ENCODE results near the gene GOT1.

Gene GOT1

DNA sequence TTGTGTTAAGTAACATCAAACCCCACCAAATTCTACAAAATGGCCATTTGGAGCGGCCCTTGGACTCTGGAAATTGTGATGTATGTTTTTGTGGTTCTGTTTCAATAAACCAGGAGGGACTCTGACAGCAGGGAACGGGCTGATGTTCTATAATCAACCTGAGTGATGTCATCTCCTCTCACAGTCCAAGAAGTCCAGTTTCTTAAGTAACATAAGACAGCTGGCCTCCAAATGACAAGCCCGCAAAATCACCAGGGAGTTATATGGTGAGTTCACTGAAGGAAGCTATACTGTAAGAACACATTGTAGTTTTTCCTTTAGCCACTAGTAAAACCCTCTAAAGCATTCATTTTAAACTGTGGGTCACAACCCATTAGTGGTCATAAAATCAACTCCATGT lies 34.0 kb downstream of the GOT1 start:
- Histone ChIP-seq H3K4me1 (peaks cover 0 to 3% (median 0%) of the 10 kb centered on the region in 4 donors), H3K27ac (no peak overlapping the region), H3K9me3 (no peaks in the 10 kb centered on the region), H3K4me3 (no peak overlapping the region), H3K36me3 (peaks cover 31 to 66% (median 55%) of the 10 kb centered on the region in 3 donors), H3K27me3 (no peaks in the 10 kb centered on the region)
- DNase-seq: no peak
- TF ChIP-seq, protein P1, sequence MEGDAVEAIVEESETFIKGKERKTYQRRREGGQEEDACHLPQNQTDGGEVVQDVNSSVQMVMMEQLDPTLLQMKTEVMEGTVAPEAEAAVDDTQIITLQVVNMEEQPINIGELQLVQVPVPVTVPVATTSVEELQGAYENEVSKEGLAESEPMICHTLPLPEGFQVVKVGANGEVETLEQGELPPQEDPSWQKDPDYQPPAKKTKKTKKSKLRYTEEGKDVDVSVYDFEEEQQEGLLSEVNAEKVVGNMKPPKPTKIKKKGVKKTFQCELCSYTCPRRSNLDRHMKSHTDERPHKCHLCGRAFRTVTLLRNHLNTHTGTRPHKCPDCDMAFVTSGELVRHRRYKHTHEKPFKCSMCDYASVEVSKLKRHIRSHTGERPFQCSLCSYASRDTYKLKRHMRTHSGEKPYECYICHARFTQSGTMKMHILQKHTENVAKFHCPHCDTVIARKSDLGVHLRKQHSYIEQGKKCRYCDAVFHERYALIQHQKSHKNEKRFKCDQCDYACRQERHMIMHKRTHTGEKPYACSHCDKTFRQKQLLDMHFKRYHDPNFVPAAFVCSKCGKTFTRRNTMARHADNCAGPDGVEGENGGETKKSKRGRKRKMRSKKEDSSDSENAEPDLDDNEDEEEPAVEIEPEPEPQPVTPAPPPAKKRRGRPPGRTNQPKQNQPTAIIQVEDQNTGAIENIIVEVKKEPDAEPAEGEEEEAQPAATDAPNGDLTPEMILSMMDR (IDR thresholded peaks at IDR 0.05): no peak
- intact Hi-C loops (cut with DNase I; ENCODE audit: low total_unique reads): no loop called here

DNA sequence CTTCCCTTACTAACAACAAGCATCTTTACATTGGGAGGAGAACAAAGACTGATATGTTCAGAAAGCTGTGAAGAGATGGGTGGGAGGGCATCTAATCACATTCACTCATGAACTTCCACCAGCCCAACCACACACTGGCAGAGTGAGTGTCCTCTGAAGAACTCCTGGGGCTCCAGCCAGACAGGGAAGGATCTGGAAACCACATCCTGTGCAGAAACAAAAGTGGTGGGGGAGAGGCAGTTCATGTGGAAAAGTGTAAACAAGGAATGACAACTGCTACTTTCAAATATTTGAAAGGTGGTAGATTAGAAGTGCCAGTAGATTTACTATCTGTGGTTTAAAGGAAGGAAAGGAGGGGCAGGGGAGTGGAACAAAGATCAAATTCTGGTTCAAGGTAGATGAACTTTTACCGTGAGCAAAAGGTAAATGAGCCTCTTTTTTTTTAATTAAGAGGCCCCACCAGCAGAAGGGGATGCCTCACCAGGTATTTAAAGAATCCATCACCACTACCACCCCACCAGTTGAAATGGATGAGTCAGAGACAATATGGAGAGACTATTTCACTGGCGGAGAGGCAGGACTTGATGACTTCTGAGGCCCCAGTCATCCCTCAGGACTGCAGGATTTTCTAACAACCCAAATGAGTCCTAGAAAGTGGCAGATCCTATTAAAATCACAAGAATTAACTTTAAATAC lies 34.5 kb downstream of the GOT1 start:
- Histone ChIP-seq H3K9me3 (no peaks in the 10 kb centered on the region), H3K36me3 (peaks cover 28 to 60% (median 49%) of the 10 kb centered on the region in 3 donors), H3K4me1 (peaks cover 0 to 3% (median 0%) of the 10 kb centered on the region in 4 donors), H3K27ac (no peak overlapping the region), H3K4me3 (no peak overlapping the region), H3K27me3 (no peaks in the 10 kb centered on the region)
- intact Hi-C loops (cut with DNase I; ENCODE audit: low total_unique reads): no loop called here
- no peak for DNase-seq
- TF ChIP-seq, protein P1 (IDR thresholded peaks at IDR 0.05): no peak

DNA sequence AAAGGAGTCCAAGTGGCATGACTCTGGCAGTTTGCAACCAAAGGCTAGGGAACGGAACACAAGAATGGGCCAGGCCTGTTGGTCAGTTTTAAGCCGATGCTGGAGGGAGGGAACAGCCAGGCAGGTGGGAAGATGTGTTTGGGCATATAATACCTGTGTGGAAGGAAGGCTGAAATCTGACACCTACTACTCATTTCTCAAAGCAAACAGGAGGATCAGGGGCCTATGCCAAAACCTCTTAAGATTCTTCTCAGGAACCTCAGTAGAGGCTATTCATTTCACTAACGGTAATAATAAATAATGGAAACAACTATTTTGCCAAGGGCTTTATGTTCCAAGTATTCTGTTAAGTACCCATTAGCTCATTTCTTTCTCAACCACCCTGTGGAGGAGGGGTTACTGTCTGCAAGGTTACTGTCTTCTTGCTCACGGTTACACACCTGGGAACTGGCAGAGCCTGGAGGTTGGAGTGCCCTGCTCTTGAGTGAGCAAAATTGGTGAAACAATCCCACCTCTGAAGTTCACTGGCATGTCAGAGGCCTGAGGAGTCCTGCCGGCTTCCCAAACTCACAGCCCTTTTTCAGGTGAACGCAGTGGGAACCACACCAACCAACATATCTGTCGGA lies 35.5 kb downstream of the GOT1 start:
- H3K27ac ChIP-seq: no peak overlapping the region
- H3K4me3 ChIP-seq: no peak overlapping the region
- TF ChIP-seq, protein P1 (IDR thresholded peaks at IDR 0.05): no peak
- H3K4me1 ChIP-seq: peaks cover 0 to 3% (median 0%) of the 10 kb centered on the region in 4 donors
- intact Hi-C loops (cut with DNase I; ENCODE audit: low total_unique reads): loop anchor here (5.0 kb wide), 1 partner anchor 217 kb away; no protein-coding TSS in a partner anchor
- DNase-seq: no peak
- H3K36me3 ChIP-seq: peaks cover 24 to 50% (median 39%) of the 10 kb centered on the region in 3 donors
- H3K27me3 ChIP-seq: no peaks in the 10 kb centered on the region
- no peaks in the 10 kb centered on the region for H3K9me3 ChIP-seq

DNA sequence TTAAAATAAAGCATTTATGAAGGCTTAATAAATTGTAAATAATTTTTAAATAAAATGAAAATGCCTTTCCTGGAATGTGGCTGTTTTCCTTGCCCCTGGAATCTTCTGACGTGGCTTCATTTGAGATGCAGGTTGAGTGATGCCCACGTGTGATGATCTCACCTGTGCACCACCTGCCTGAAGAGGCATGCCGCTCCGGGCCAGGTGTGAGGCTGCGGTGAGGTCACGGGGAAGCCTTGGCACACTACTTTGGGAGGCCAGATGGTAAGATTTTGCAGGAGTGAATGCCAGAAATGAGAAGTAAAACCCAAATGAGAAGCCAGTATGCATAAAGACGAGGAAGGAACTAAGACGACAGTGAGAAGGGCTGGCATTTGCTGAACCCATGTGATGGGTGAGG lies 36.2 kb downstream of the GOT1 start:
- Histone ChIP-seq H3K27ac (no peak overlapping the region), H3K27me3 (no peaks in the 10 kb centered on the region), H3K4me3 (no peak overlapping the region), H3K4me1 (peaks cover 0 to 3% (median 0%) of the 10 kb centered on the region in 4 donors), H3K9me3 (no peaks in the 10 kb centered on the region), H3K36me3 (peaks cover 19 to 44% (median 33%) of the 10 kb centered on the region in 3 donors)
- TF ChIP-seq, protein P1 (IDR thresholded peaks at IDR 0.05): no peak
- DNase-seq: no peak
- intact Hi-C loops (cut with DNase I; ENCODE audit: low total_unique reads): loop anchor here (5.0 kb wide), 1 partner anchor 218 kb away; no protein-coding TSS in a partner anchor

DNA sequence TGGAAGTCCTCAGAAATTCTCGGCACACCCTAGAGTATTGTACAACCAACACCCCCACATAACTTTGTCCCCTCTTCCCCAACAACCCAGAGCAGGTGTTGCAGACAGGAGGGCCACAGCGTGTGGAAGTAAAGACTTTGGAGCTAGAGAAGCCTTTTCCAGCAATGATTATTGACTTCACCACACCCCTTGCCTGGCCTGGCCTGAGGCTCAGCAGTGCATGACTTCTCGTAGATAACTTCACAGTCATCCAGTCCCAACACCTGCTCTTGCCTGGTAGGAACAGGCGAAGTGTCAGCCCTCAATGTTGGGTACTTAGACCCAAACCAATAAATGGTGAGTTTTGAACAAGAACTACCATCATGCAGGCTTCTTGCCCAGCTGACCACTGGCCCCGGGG lies 36.7 kb downstream of the GOT1 start:
- Histone ChIP-seq H3K27me3 (no peaks in the 10 kb centered on the region), H3K36me3 (peaks cover 13 to 38% (median 27%) of the 10 kb centered on the region in 3 donors), H3K9me3 (no peaks in the 10 kb centered on the region), H3K4me1 (peaks cover 0 to 3% (median 0%) of the 10 kb centered on the region in 4 donors), H3K4me3 (no peak overlapping the region), H3K27ac (no peak overlapping the region)
- intact Hi-C loops (cut with DNase I; ENCODE audit: low total_unique reads): loop anchor here (5.0 kb wide), 1 partner anchor 219 kb away; no protein-coding TSS in a partner anchor
- no peak for DNase-seq
- TF ChIP-seq, protein P1 (IDR thresholded peaks at IDR 0.05): no peak
